Activated CD8-positive, alpha-beta T cell treated with anti-CD3 and anti-CD28 coated beads for 36 hours (primary cell): Measurements from ENCODE around the gene PTPRN2. TPM values are rescaled to one million over a fixed set of nuclear protein-coding genes. Genes with fewer than 3 reads are reported as not detected.
A peak's percentile ranks its signal among the peaks of the same experiment; 100 is the strongest.
"Not testable (repeated sequence)": the region's sequence is repeated elsewhere in the genome, so short reads cannot be mapped to it uniquely, and the experiment has no call there.

Experiments
- ATAC-seq: fragments of 200-7000 bp; cut with Tn5 transposase; one replicate; pipeline ENCODE4 v1.10.0; 2021; ENCODE audit warnings: mild to moderate bottlenecking, moderate library complexity
- CTCF ChIA-PET: fragments of 350-600 bp; sonication (Branson Sonifier 250); formaldehyde crosslinking; loops from one replicate; lab custom pipeline; 2021; ENCODE audit warnings: antibody characterized with exemption; lab: Charles Lee
- POLR2A ChIA-PET: fragments of 350-600 bp; sonication (Branson Sonifier 250); formaldehyde crosslinking; loops from one replicate; lab custom pipeline; 2021; ENCODE audit warnings: antibody characterized with exemption; lab: Charles Lee
- DNase-seq: peaks from one replicate; pipeline ENCODE4 v3.0.0-alpha.2; 2020
- H3K27ac Mint-ChIP-seq: one replicate; pipeline ENCODE4 v1.8.0; 2021; ENCODE audit warnings: mild to moderate bottlenecking, mixed read lengths
- H3K27me3 Mint-ChIP-seq: one replicate; pipeline ENCODE4 v1.8.0; 2021; ENCODE audit warnings: mixed read lengths
- H3K36me3 Mint-ChIP-seq: one replicate; pipeline ENCODE4 v1.8.0; 2021; ENCODE audit warnings: low read depth, mixed read lengths
- H3K4me1 Mint-ChIP-seq: one replicate; pipeline ENCODE4 v1.8.0; 2021; ENCODE audit warnings: low read depth, mixed read lengths
- H3K4me3 Mint-ChIP-seq: one replicate; pipeline ENCODE4 v1.8.0; 2021; ENCODE audit warnings: mild to moderate bottlenecking, moderate library complexity, mixed read lengths
- H3K9me3 Mint-ChIP-seq: one replicate; pipeline ENCODE4 v1.8.0; 2021; ENCODE audit warnings: mixed read lengths
- CTCF ChIP-seq: fragments of 200-600 bp; IDR thresholded peaks from one replicate; pipeline ENCODE4 v1.8.0; 2022; ENCODE audit warnings: antibody characterized with exemption, mild to moderate bottlenecking
- intact Hi-C: fragments of 100-400 bp; cut with micrococcal nuclease; formaldehyde crosslinking; loops from one replicate; pipeline ENCODE4 v1.10.0; 2022
- total RNA-seq, 2 experiments: library from RNA; stranded (reverse); gene quantifications; one replicate each; pipeline ENCODE4 v1.2.3, GENCODE V29; 2021

PTPRN2 gene
- total RNA-seq, 2 experiments from 2014 or later: 0.49 to 0.65 TPM

- peaks cover 10% of the 10 kb centered on the region for H3K27me3 Mint-ChIP-seq
- no peak for TF ChIP-seq CTCF
- no peaks in the 10 kb centered on the region for H3K9me3 Mint-ChIP-seq
- no peaks in the 10 kb centered on the region for H3K36me3 Mint-ChIP-seq
- no peak overlapping the region for H3K4me3 Mint-ChIP-seq
- ATAC-seq: no peak
- intact Hi-C loops: no loop called here
- H3K4me1 Mint-ChIP-seq: no peaks in the 10 kb centered on the region
- ChIA-PET POLR2A (no interaction called here), CTCF (no interaction called here)
- DNase-seq: no peak
- no peak overlapping the region for H3K27ac Mint-ChIP-seq
Observed at GRCh38 chr7:157780312-157780711, 807.3 kb downstream of the PTPRN2 start.

DNA sequence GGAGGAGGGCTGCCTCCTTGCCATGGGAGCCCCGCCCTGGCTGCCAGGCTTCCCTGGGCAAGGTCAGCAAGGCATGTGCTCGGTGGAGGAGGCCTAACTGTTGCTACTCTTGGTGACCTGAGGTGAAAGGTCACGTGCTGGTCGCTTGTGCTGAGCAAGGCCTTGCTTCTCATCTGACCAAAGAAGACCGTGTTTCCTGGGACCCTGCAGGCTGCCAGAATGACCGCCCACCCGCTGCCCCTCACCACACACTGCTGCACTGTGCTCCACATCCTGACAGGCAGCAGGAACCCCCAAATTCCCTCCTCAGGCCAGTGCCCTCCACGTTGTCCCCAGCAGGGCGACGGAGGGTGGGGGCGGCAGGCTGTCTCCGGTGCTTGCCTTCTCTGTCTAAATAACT is 808.4 kb downstream of the PTPRN2 start:
- CTCF ChIA-PET: no interaction called here
- H3K27me3 Mint-ChIP-seq: peaks cover 10% of the 10 kb centered on the region
- H3K36me3 Mint-ChIP-seq: no peaks in the 10 kb centered on the region
- POLR2A ChIA-PET: no interaction called here
- no peak overlapping the region for H3K4me3 Mint-ChIP-seq
- no peaks in the 10 kb centered on the region for H3K4me1 Mint-ChIP-seq
- ATAC-seq (no peak), DNase-seq (no peak)
- intact Hi-C loops: no loop called here
- no peak for TF ChIP-seq CTCF
- no peak overlapping the region for H3K27ac Mint-ChIP-seq
- no peaks in the 10 kb centered on the region for H3K9me3 Mint-ChIP-seq

- DNase-seq, H3K27ac Mint-ChIP-seq, H3K9me3 Mint-ChIP-seq, H3K36me3 Mint-ChIP-seq, ATAC-seq, H3K4me3 Mint-ChIP-seq, CTCF ChIA-PET, H3K4me1 Mint-ChIP-seq, intact Hi-C loops, POLR2A ChIA-PET: not testable (repeated sequence)
- peaks cover 10% of the 10 kb centered on the region for H3K27me3 Mint-ChIP-seq
Observed at GRCh38 chr7:157777194-157777762, 810.3 kb downstream of the PTPRN2 start.

- ATAC-seq (peak; percentile 30), DNase-seq (peak; percentile 12)
- H3K27me3 Mint-ChIP-seq: peaks cover 17% of the 10 kb centered on the region
- peaks cover 6% of the 10 kb centered on the region for H3K9me3 Mint-ChIP-seq
- H3K36me3 Mint-ChIP-seq: no peaks in the 10 kb centered on the region
- H3K27ac Mint-ChIP-seq: no peak overlapping the region
- no peaks in the 10 kb centered on the region for H3K4me1 Mint-ChIP-seq
- no peak overlapping the region for H3K4me3 Mint-ChIP-seq
- TF ChIP-seq CTCF: no peak
- POLR2A ChIA-PET: no interaction called here
- CTCF ChIA-PET: no interaction called here
- intact Hi-C loops: no loop called here
Observed at GRCh38 chr7:157775560-157776332, 811.9 kb downstream of the PTPRN2 start.

- ChIA-PET POLR2A (no interaction called here), CTCF (no interaction called here)
- H3K4me3 Mint-ChIP-seq: no peak overlapping the region
- H3K27me3 Mint-ChIP-seq: peaks cover 17% of the 10 kb centered on the region
- H3K27ac Mint-ChIP-seq: no peak overlapping the region
- no peak for ATAC-seq
- TF ChIP-seq CTCF: no peak
- H3K4me1 Mint-ChIP-seq: no peaks in the 10 kb centered on the region
- DNase-seq: no peak
- no peaks in the 10 kb centered on the region for H3K36me3 Mint-ChIP-seq
- peaks cover 6% of the 10 kb centered on the region for H3K9me3 Mint-ChIP-seq
- intact Hi-C loops: no loop called here
Observed at GRCh38 chr7:157775021-157775559, 812.5 kb downstream of the PTPRN2 start.
